Transverse colon (tissue), 4 donors: ENCODE data around the gene INO80D. TPM values are rescaled to one million over a fixed set of nuclear protein-coding genes. Genes with fewer than 3 reads are reported as not detected.

Experiments
- DNase-seq: peaks from one replicate; pipeline ENCODE4 v3.0.0-alpha.2; 2019
- H3K27ac ChIP-seq, 4 donors: fragments of 200-600 bp; sonication (generic); 2 replicates each; pipeline ENCODE4 v1.5.1; 2016 to 2018; ENCODE audit warnings: inconsistent platforms in 4 of 4
- H3K27me3 ChIP-seq: fragments of 200-600 bp; sonication (generic); 2 replicates; pipeline ENCODE4 v1.5.1; 2017; ENCODE audit warnings: inconsistent platforms
- H3K36me3 ChIP-seq, 4 donors: fragments of 200-600 bp; sonication (generic); 2 replicates each; pipeline ENCODE4 v1.5.1; 2017 to 2019; ENCODE audit warnings: inconsistent platforms in 4 of 4
- H3K4me1 ChIP-seq, 4 donors: fragments of 200-600 bp; sonication (generic); 2 replicates each; pipeline ENCODE4 v1.5.1; 2017 to 2020; ENCODE audit warnings: inconsistent platforms in 4 of 4
- H3K4me3 ChIP-seq, 4 donors: fragments of 200-600 bp; sonication (generic); 1 replicate in 1 of 4; 2 replicates in 3 of 4; pipeline versions ENCODE4 v1.5.1 to v1.6.1; 2017 to 2019; ENCODE audit warnings: inconsistent platforms in 4 of 4
- H3K9me3 ChIP-seq, 2 donors: fragments of 200-600 bp; sonication (generic); 2 replicates each; pipeline ENCODE4 v1.5.1; 2017 to 2019; ENCODE audit warnings: inconsistent platforms in 2 of 2
- EP300 ChIP-seq: sonication (generic); formaldehyde crosslinking; IDR thresholded peaks from one replicate; pipeline ENCODE4 v1.6.1; 2017; ENCODE audit warnings: antibody characterized with exemption, low read depth
- POLR2A ChIP-seq: fragments of 450-650 bp; IDR thresholded peaks from one replicate; pipeline ENCODE4 v1.6.1; 2016; ENCODE audit warnings: antibody characterized with exemption, mild to moderate bottlenecking, moderate library complexity
- POLR2AphosphoS5 ChIP-seq, 3 donors: sonication (generic); formaldehyde crosslinking; IDR thresholded peaks; one replicate each; pipeline ENCODE4 v1.6.1; 2016; ENCODE audit warnings: antibody characterized with exemption in 3 of 3
- WGBS, 2 donors: methylation state at CpG; one replicate each; pipeline ENCODE4 v1.1.5; 2018; ENCODE audit warnings: low coverage in 1 of 2; 5-methylcytosine and 5-hydroxymethylcytosine counted together
- in situ Hi-C, 4 donors: fragments of 200-750 bp; cut with MboI; loops; one replicate each; pipeline versions ENCODE4 v1.15.0 to v1.15.1; 2017; ENCODE audit warnings: low sequenced_read_pairs in 3 of 4, low pct_ligation_motif_present in 1 of 4, low pct_unique_long_range_greater_than_20kb in 1 of 4
- intact Hi-C: fragments of 100-400 bp; cut with DNase I; formaldehyde crosslinking; loops from one replicate; pipeline ENCODE4 v1.15.1; 2023; ENCODE audit warnings: low total_unique reads
- total RNA-seq, 4 donors: library from RNA; depleted of rRNA; stranded (reverse); fragments of >200 nt; gene quantifications; one replicate each; pipeline ENCODE4 v1.1.0, GENCODE V29; 2016
- TF ChIP-seq, protein P1 (sequence below), 5 experiments: fragments of 200-600 bp in 3 of 5; fragments of 450-650 bp in 2 of 5; sonication (generic) in 3 of 5; IDR thresholded peaks; 1 replicate in 2 of 5; 2 replicates in 3 of 5; pipeline ENCODE4 v1.5.1; 2016 to 2017; ENCODE audit warnings: antibody characterized with exemption in 5 of 5, inconsistent platforms in 3 of 5, mild to moderate bottlenecking in 2 of 5, moderate library complexity in 1 of 5

The INO80D gene
- total RNA-seq, 4 donors from 2014 or later, result 22.9 to 46.8 (median 31.2) TPM

DNA sequence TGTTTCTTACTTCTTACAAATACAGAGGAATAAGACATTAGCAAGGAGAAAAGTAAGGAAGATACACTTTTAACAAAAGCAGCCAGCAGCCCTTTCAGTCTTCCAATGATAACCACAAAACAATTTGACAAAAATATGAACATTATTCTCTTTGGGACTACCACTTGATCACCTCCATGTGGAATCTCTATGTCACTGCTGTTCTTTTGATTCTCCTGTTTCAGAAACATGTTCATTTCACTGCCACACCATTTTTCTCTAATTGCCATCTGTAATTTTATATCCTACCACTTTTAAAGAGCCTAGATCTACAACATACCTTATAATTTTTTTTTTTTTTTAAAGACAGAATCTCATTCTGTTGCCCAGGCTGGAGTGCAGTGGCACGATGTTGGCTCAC is 10.9 kb downstream of the INO80D start:
- TF ChIP-seq POLR2A (no peak), POLR2AphosphoS5 (IDR thresholded peaks at IDR 0.05) (no peak), EP300 (no peak)
- TF ChIP-seq, protein P1, sequence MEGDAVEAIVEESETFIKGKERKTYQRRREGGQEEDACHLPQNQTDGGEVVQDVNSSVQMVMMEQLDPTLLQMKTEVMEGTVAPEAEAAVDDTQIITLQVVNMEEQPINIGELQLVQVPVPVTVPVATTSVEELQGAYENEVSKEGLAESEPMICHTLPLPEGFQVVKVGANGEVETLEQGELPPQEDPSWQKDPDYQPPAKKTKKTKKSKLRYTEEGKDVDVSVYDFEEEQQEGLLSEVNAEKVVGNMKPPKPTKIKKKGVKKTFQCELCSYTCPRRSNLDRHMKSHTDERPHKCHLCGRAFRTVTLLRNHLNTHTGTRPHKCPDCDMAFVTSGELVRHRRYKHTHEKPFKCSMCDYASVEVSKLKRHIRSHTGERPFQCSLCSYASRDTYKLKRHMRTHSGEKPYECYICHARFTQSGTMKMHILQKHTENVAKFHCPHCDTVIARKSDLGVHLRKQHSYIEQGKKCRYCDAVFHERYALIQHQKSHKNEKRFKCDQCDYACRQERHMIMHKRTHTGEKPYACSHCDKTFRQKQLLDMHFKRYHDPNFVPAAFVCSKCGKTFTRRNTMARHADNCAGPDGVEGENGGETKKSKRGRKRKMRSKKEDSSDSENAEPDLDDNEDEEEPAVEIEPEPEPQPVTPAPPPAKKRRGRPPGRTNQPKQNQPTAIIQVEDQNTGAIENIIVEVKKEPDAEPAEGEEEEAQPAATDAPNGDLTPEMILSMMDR (IDR thresholded peaks at IDR 0.05), result no peak
- intact Hi-C loops (no loop called here), in situ Hi-C loops (no loop called here)
- 100% methylated on average over 1 of the region's 1 CpG for WGBS, 2 donors
- Histone ChIP-seq H3K9me3 (no peaks in the 10 kb centered on the region), H3K36me3 (no peaks in the 10 kb centered on the region), H3K4me1 (peaks cover 0 to 15% (median 5%) of the 10 kb centered on the region in 4 donors), H3K27me3 (no peaks in the 10 kb centered on the region), H3K27ac (no peak overlapping the region), H3K4me3 (no peak overlapping the region)
- DNase-seq, result no peak

DNA sequence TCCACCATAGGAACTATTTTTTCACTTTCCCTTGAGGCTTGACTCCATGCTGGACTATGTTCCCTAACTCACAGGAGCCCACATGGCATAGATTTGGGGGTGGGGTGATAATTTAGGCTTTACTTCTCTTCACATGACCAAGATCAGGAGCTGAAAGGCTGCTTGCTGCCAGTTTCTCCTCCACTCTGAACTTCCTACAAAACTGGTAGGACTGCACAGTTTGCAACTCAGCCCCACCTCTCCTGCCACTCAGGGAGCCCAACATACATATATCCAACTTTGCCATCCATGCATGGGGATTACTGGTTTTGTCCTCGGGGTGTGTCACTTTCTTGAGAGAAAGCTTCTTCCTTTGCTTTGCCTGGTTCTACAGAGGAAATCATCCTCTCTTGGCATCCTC is 14.2 kb downstream of the INO80D start:
- Histone ChIP-seq H3K27me3 (no peaks in the 10 kb centered on the region), H3K4me1 (peaks cover 0 to 9% (median 3%) of the 10 kb centered on the region in 4 donors), H3K4me3 (no peak overlapping the region), H3K9me3 (no peaks in the 10 kb centered on the region), H3K27ac (no peak overlapping the region), H3K36me3 (no peaks in the 10 kb centered on the region)
- WGBS, 2 donors, result 63 to 74% methylated on average over 1 of the region's 1 CpG
- intact Hi-C loops, result no loop called here
- TF ChIP-seq, protein P1 (IDR thresholded peaks at IDR 0.05), result no peak
- TF ChIP-seq POLR2AphosphoS5 (IDR thresholded peaks at IDR 0.05), result no peak
- no peak for TF ChIP-seq POLR2A
- TF ChIP-seq EP300, result no peak
- DNase-seq, result no peak
- in situ Hi-C loops, result no loop called here

DNA sequence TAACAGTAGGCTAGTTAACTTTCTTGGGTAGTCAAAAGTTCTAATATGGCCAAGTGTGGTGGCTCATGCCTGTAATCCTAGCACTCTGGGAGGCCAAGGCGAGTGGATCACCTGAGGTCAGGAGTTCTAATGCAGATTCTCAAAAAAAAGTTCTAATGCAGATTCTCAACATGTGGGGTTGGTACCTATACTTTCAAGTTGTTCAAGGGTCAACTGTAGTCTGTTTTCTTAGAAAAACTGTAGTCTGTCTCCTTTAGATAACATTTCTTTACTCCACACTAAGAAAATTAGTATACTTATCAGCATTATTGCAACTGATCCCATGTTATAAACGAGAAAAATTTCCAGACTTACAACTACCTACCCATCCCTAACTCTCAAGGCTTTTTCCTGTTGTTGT is 16.6 kb downstream of the INO80D start:
- 81 to 86% methylated on average over 2 of the region's 2 CpGs for WGBS, 2 donors
- intact Hi-C loops (no loop called here), in situ Hi-C loops (no loop called here)
- Histone ChIP-seq H3K4me1 (peaks cover 0 to 9% (median 3%) of the 10 kb centered on the region in 4 donors), H3K27me3 (no peaks in the 10 kb centered on the region), H3K27ac (no peak overlapping the region), H3K4me3 (no peak overlapping the region), H3K9me3 (no peaks in the 10 kb centered on the region), H3K36me3 (no peaks in the 10 kb centered on the region)
- DNase-seq, result no peak
- TF ChIP-seq POLR2AphosphoS5 (IDR thresholded peaks at IDR 0.05) (no peak), EP300 (no peak), POLR2A (no peak)
- TF ChIP-seq, protein P1 (IDR thresholded peaks at IDR 0.05), result no peak

DNA sequence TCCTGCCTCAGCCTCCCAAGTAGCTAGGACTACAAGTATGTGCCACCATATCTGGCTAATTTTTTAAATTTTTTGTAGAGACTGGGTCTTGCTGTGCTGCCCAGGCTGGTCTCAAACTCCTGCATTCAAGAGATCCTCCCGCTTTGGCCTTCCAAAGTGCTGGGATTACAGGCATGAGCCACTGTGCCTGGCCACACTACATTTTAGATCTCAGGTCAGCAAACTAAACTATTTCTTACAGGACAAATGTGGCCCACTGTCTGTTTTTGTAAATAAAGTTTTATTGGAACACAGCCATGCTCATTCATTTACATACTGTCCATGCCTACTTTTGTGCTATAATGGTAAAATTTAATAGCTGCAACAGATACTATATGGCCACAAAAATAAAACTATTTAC is 17.8 kb downstream of the INO80D start:
- H3K9me3 ChIP-seq, result no peaks in the 10 kb centered on the region
- no peak for DNase-seq
- no peaks in the 10 kb centered on the region for H3K27me3 ChIP-seq
- H3K27ac ChIP-seq, result no peak overlapping the region
- intact Hi-C loops, result no loop called here
- TF ChIP-seq EP300, result no peak
- no peak for TF ChIP-seq POLR2A
- TF ChIP-seq, protein P1 (IDR thresholded peaks at IDR 0.05), result no peak
- no peak for TF ChIP-seq POLR2AphosphoS5 (IDR thresholded peaks at IDR 0.05)
- WGBS, 2 donors, result 100% methylated on average over 1 of the region's 1 CpG; no CpG with 5 or more reads in 1 of the 2 donors
- H3K4me1 ChIP-seq, result peaks cover 0 to 6% (median 2%) of the 10 kb centered on the region in 4 donors
- no peaks in the 10 kb centered on the region for H3K36me3 ChIP-seq
- H3K4me3 ChIP-seq, result no peak overlapping the region
- in situ Hi-C loops, result no loop called here
